Fibroblast of pulmonary artery (primary cell): ENCODE data around the gene EVA1A.
A peak's percentile ranks its signal among the peaks of the same experiment; 100 is the strongest.

ENCODE experiments used
- DNase-seq: peaks from one replicate; pipeline ENCODE4 v3.0.0-alpha.2; 2010; ENCODE audit warnings: low read depth
- H3K4me3 ChIP-seq: replicated peaks from 2 replicates; pipeline ENCODE4 v1.5.1; 2011; ENCODE audit warnings: low read depth, mild to moderate bottlenecking, control low read depth, low read length, moderate library complexity
- CTCF ChIP-seq: IDR thresholded peaks from 2 replicates; pipeline ENCODE4 v1.5.1; 2011; ENCODE audit warnings: mild to moderate bottlenecking, control low read depth, low read length, inconsistent platforms; ENCODE audit errors: missing control alignments

EVA1A gene

GRCh38 chr2:75506101-75506697 is 54.5 kb downstream of the EVA1A start:
- no peak for DNase-seq
- no peak overlapping the region for H3K4me3 ChIP-seq
- TF ChIP-seq CTCF: no peak

DNA sequence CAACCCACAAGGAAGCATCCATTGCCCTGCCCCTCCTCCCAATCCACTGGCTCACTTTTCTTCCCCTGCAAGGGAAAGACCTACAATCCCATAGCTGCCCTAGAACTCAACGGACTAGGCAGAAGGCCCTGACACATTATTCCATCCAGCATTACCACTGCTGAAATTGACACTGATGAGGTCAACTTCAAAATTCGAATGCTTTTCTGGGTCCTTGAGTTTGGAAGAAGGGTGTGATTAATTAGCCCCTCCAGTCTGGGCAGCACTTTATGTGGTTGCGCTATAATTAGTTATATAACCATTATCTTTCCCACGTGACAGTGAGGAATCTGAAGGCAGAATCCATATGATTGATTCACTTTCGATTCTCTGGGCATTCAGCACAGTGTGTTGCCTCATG is 55.7 kb downstream of the EVA1A start:
- H3K4me3 ChIP-seq: no peak overlapping the region
- TF ChIP-seq CTCF: no peak
- no peak for DNase-seq

DNA sequence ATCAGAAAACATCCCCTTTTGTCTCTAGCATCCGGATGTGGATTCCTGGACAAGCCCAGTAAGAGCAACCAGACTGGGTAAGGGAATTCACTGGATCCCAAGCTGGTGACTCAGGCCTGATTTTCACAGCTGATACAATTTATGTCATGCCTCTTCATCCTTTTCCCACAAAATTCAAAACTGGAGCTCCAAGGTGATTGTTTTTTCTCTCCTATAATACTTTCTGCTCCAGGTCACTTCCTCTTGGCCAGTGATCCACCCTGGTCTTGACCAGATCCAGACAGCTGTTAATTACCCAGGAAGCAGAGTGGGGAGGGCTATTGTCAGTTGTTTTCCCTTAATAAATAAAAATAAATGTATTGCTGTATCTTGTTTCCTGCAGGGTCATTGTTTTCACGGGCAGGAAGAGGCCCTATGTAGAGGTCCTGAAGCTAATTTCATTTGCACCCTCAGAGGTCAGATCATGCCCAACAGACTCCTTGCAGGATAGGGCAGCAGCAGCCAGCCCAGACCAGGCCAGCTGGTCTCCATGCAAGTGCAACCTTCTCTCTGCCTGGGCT is 57.6 kb downstream of the EVA1A start:
- H3K4me3 ChIP-seq: no peak overlapping the region
- DNase-seq: peak; percentile 72
- no peak for TF ChIP-seq CTCF

- no peak for DNase-seq
- TF ChIP-seq CTCF: no peak
- no peak overlapping the region for H3K4me3 ChIP-seq
Measured at GRCh38 chr2:75500633-75501032, 60.1 kb downstream of the EVA1A start.

- H3K4me3 ChIP-seq: no peak overlapping the region
- TF ChIP-seq CTCF: no peak
- DNase-seq: no peak
Measured at GRCh38 chr2:75499534-75499933, 61.2 kb downstream of the EVA1A start.

GRCh38 chr2:75498907-75499306 is 61.8 kb downstream of the EVA1A start:
- H3K4me3 ChIP-seq: no peak overlapping the region
- TF ChIP-seq CTCF: no peak
- DNase-seq: no peak

DNA sequence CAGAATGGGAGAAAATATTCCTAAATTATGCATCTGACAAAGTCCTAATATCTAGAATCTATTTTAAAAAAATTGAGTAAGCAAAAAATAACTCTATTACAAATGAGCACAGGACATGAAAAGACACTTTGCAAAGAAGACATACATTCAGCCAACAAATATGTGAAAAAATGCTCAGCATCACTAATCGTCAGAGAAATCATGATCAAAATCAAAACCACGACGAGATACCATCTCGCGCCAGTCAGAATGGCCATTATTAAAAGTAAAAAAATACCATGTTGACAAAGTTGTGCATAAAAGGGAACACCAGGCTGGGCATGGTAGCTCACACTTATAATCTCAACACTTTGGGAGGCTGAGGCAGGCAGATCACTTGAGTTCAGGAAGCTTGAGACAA is 63.5 kb downstream of the EVA1A start:
- DNase-seq: no peak
- no peak overlapping the region for H3K4me3 ChIP-seq
- no peak for TF ChIP-seq CTCF
